Measurements from ENCODE around the gene ANO8. TPM values are rescaled to one million over a fixed set of nuclear protein-coding genes. Genes with fewer than 3 reads are reported as not detected.

ANO8 gene
- total and polyA plus RNA-seq, 7 donors: 0.46 to 10.5 (median 2.5) TPM

GRCh38 chr19:17323964-17324332 lies 10.7 kb downstream of the ANO8 start:
- Histone ChIP-seq H3K4me3 (peak overlapping the region in 1 of 4 donors; percentile 28), H3K4me1 (peaks cover 0 to 16% (median 14%) of the 10 kb centered on the region in 4 donors), H3K27ac (no peak overlapping the region), H3K36me3 (peaks cover 9 to 38% (median 19%) of the 10 kb centered on the region in 4 donors), H3K9me3 (no peaks in the 10 kb centered on the region), H3K27me3 (peaks cover 4 to 14% (median 5%) of the 10 kb centered on the region in 3 donors)
- 30 to 44% methylated on average over 7 of the region's 7 CpGs for WGBS, 2 donors
- DNase-seq: no peak
- intact Hi-C loops (cut with DNase I): no loop called here
- TF ChIP-seq POLR2AphosphoS5 (IDR thresholded peaks at IDR 0.05): no peak
- TF ChIP-seq EP300 (IDR thresholded peaks at IDR 0.05): no peak
- TF ChIP-seq POLR2A (IDR thresholded peaks at IDR 0.05): no peak
- no peak for TF ChIP-seq CTCF (IDR thresholded peaks at IDR 0.05)

- H3K4me3 ChIP-seq: peak overlapping the region in 1 of 4 donors; percentile 28
- no peaks in the 10 kb centered on the region for H3K9me3 ChIP-seq
- TF ChIP-seq CTCF (IDR thresholded peaks at IDR 0.05) (no peak), POLR2AphosphoS5 (IDR thresholded peaks at IDR 0.05) (no peak), EP300 (IDR thresholded peaks at IDR 0.05) (no peak), POLR2A (IDR thresholded peaks at IDR 0.05) (no peak)
- no peak overlapping the region for H3K27ac ChIP-seq
- intact Hi-C loops (cut with DNase I): no loop called here
- H3K36me3 ChIP-seq: peaks cover 9 to 44% (median 21%) of the 10 kb centered on the region in 4 donors
- DNase-seq: no peak
- WGBS, 2 donors: 30 to 57% methylated on average over 56 of the region's 56 CpGs
- H3K4me1 ChIP-seq: peaks cover 0 to 11% (median 8%) of the 10 kb centered on the region in 4 donors
- H3K27me3 ChIP-seq: peaks cover 0 to 8% (median 0%) of the 10 kb centered on the region in 3 donors
These were observed 11.2 kb downstream of the ANO8 start for GRCh38 chr19:17323300-17323963.

GRCh38 chr19:17322854-17323253 lies 11.8 kb downstream of the ANO8 start:
- TF ChIP-seq CTCF (IDR thresholded peaks at IDR 0.05) (no peak), EP300 (IDR thresholded peaks at IDR 0.05) (no peak), POLR2A (IDR thresholded peaks at IDR 0.05) (no peak), POLR2AphosphoS5 (IDR thresholded peaks at IDR 0.05) (no peak)
- intact Hi-C loops (cut with DNase I): no loop called here
- Histone ChIP-seq H3K4me3 (no peak overlapping the region), H3K27ac (no peak overlapping the region), H3K27me3 (peaks cover 0 to 5% (median 0%) of the 10 kb centered on the region in 3 donors), H3K9me3 (no peaks in the 10 kb centered on the region), H3K4me1 (peaks cover 0 to 5% (median 3%) of the 10 kb centered on the region in 4 donors), H3K36me3 (peaks cover 9 to 49% (median 21%) of the 10 kb centered on the region in 4 donors)
- WGBS, 2 donors: 75 to 78% methylated on average over 10 of the region's 10 CpGs
- peak; percentile 58 for DNase-seq

- intact Hi-C loops (cut with DNase I): no loop called here
- H3K4me1 ChIP-seq: peaks cover 0 to 5% (median 0%) of the 10 kb centered on the region in 4 donors
- peaks cover 0 to 5% (median 0%) of the 10 kb centered on the region in 3 donors for H3K27me3 ChIP-seq
- no peaks in the 10 kb centered on the region for H3K9me3 ChIP-seq
- H3K36me3 ChIP-seq: peaks cover 9 to 55% (median 22%) of the 10 kb centered on the region in 4 donors
- H3K4me3 ChIP-seq: no peak overlapping the region
- TF ChIP-seq POLR2AphosphoS5 (IDR thresholded peaks at IDR 0.05): no peak
- TF ChIP-seq CTCF (IDR thresholded peaks at IDR 0.05): no peak
- TF ChIP-seq POLR2A (IDR thresholded peaks at IDR 0.05): no peak
- TF ChIP-seq EP300 (IDR thresholded peaks at IDR 0.05): no peak
- no peak for DNase-seq
- WGBS, 2 donors: 89 to 93% methylated on average over 19 of the region's 19 CpGs
- no peak overlapping the region for H3K27ac ChIP-seq
These were observed 12.8 kb downstream of the ANO8 start for GRCh38 chr19:17321655-17322489.
